SIG-M5 (cell line): Measurements from ENCODE around the gene PLXNA4.

Experiments
- DNase-seq: peaks from one replicate; lab custom pipeline; 2025; lab: John Stamatoyannopoulos, UW

The PLXNA4 gene

DNA sequence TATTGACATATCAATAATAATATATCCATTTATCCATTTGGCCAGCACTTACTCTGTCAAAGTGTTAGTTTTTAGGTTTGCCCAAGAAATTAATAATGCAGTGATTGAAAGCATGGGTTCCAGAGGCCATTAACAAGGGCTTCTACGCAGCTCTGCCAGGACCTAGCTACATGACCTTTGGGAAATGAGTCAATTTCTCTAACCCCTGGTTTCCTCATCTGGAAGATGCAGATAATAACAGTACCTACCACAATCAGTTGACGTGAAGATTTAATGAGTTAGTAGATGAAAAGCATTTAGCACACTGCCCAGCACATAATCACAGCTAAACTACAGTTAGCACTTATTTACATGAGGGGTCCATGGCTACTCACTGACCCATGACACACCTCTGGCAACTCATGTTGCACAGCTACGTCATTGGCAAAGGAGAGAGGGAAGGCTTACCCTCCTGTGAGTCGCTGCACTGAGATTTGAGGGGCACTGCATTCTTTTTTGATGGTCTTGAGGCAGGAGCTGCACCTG, 263.7 kb downstream of the PLXNA4 start:
- no peak for DNase-seq

DNA sequence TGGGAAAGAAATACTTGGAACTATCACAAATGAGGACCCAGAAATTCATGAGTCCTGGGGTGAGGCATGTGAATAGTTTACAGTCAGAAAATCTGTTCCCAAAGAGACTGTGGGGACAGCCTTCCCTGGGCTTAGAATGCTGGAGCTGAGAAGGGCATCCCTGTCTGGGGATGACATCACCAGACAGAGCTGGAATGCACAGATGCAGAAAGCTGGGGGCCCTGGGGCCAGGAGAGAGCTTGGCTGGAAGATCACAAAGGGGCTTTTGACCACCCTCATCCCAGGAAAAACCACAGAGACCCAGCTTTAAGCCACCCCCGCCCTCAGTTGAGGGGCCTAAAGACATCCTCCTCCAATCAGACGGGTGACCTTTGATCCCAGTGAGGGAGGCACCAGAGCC, 264.5 kb downstream of the PLXNA4 start:
- no peak for DNase-seq

DNA sequence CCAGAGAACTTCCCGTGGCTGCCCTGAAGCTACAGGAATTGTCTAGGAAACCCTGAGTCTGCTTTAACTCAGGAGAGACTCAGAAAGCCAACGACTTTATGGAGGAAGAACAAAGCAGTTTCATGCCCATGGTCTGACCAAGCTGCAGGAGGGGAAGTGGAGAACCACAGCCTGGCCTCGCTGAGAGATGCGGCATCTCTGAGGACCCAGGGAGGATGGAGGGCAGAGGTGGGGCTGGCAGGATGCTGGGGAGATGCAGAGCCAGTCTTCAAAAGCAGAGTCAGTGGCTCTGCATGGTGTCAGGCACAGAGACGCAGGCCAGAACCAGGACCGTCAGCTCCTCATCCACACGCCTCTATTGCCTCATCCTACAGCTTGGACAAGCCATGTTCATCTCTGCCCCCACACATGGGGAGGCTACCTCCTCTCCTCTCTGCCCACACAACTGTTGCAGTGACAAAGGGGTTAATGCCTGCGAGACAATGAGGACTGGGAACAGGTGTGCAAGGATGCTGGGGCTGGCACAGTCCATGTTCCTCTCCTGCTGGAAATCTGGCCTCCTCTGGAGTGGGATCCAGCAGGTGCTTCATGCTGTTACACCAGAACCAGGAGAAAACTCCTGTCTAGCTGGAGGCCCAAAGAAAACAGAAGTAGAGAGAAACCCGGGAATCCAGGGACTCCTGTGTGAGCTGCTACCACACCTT, 267.0 kb downstream of the PLXNA4 start:
- no peak for DNase-seq

- DNase-seq, result no peak
Measured at GRCh38 chr7:132307465-132307864, 268.8 kb downstream of the PLXNA4 start.

- DNase-seq, result no peak
Measured at GRCh38 chr7:132300599-132301277, 275.5 kb downstream of the PLXNA4 start.

GRCh38 chr7:132298790-132299189, 277.5 kb downstream of the PLXNA4 start:
- DNase-seq, result no peak

- no peak for DNase-seq
Measured at GRCh38 chr7:132296820-132297219, 279.4 kb downstream of the PLXNA4 start.

DNA sequence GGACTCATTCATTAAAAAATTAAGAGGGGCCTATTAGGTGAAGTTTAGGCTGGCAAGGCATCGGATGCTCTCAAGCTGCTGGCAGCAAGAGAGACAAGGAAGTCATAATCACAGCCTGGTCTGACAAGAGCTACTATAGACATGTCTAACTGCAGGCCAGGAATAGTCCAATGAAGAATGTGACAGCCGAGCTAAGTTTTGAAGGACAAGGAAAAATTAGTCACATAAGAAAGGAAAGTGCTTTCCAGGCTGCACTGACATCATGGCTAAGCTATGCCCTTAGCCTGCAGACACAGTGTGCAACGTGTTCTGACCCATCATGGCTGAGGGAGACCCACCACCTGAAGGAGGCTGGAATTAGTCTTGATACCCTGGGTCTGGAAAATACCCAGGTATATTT, 281.1 kb downstream of the PLXNA4 start:
- no peak for DNase-seq

- DNase-seq, result no peak
Measured at GRCh38 chr7:132292803-132293202, 283.5 kb downstream of the PLXNA4 start.

DNA sequence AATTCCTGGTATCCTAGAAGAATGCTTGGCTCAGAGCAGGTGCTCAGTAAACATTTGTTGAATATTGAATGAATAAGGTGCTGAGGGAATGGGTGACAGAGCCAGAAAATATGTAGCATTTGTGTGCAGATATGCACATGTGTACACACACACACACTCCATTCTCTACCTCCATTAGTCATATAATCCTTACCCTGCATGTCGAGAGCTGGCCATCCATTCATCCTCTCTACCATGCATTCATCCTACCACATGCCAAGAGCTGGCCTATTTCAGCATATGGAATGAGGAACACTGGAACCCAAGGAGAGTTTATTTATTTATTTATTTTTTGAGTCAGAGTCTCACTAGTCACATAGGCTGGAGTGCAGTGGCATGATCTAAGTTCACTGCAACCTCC, 284.8 kb downstream of the PLXNA4 start:
- no peak for DNase-seq

- DNase-seq, result no peak
Measured at GRCh38 chr7:132290021-132290420, 286.2 kb downstream of the PLXNA4 start.

DNA sequence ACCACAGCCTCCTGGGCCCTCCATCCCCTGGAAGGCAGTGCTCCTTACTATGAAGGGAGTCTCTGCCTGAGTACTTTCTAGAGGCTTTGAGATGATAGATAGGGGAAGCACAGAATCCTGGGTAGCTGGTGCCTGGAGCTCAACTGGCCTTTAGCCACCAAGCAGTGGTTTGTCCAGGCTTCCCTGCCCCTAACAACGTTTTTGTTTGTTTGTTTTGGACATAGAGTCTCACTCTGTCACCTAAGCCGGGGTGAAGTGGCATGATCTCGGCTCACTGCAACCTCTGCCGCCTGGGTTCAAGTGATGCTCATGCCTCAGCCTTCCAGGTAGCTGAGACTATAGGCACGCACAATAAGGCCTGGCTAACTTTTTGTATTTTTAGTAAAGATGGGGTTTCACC, 289.4 kb downstream of the PLXNA4 start:
- no peak for DNase-seq

DNA sequence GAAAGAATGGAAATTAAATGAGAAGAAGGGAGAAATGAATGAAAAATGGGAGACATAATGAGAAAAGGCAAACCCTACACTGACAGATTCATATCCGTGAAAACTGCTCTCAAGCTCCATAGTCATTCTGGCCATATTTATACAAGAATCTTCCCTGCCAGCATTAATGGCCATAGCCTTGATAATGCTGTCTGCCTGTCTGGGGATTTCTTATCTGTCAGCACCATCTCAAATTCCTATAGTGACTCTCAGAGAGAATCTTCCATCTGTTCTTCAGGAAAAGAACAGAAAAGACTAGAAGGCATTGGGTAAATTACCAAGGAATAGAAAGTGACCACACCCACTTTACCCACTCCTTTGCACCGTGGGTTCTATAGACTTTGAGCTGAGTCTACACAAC, 295.9 kb downstream of the PLXNA4 start:
- no peak for DNase-seq

GRCh38 chr7:132279718-132280117, 296.6 kb downstream of the PLXNA4 start:
- no peak for DNase-seq

DNA sequence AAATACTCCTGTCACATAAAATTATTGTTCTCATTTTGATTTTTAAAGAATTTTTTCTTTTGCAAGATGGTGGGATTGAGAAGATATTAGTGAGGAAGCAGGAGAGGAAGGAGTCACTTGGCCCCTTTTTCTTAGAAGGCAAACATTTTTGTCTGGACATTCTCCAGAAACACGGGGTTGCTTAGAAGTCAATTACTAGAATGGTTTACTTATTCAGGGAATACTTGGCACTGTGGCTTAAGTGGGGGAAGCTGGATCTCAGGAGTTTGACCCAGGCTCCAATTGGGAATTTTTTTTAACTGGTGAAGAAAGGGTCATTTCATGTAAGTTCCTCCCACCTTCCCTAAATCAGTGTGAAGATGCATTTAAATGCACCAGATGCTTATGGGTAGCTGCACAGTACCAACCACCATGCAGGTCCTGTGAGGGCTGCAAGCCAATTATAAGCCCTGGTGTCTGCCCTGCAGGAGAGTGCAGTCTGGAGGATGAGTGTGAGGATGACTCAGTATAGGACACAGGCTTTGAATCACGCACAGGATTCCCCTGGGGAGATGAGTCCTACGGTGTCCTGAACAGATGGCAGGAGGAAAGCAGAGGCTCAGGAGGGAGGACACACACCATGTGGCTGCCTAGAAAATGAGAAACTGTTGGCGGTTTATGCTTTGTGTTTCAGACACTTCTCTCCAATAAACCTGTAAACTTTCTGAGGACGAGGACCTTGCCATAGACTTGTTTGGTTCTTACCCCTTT, 299.1 kb downstream of the PLXNA4 start:
- DNase-seq, result no peak

GRCh38 chr7:132276234-132276630, 300.0 kb downstream of the PLXNA4 start:
- DNase-seq, result no peak

DNA sequence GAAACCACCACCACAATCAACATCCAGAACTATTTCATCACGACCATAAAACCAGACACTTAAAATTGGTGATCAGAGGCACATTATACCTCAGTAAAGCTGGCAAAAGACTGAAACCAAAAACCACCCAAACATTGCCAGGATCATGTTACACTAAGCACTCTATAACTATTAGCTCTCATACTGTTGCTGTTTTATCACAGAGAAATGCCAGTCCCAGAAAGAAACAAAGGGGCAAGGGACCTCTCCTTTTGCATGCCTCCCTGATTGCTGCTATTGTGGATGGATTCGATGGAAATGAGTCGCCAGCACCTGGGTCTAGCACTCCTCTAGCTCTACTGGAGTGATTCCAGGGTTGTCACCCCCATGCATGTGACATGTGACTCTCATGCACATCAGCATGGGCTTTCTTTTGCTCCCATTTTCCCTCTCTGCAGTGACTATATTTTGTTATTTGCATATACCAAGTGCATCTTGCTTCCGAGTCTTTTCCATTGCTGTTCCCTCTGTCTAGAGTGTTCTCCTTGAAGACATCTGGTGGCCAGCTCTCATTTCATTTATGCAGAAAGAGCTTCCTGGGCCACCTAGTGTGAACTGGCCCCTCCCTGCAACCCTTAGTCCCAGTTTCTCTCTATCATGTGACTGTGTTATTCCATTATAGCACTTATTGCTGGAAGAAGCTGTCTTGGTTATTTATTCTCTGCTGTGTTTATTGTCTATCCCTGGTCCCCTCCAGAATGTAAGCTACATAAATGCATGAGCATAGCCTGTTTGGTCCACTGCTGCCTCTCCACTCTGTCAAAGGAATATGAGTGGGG, 300.6 kb downstream of the PLXNA4 start:
- no peak for DNase-seq

- DNase-seq, result no peak
Measured at GRCh38 chr7:132272763-132273371, 303.4 kb downstream of the PLXNA4 start.

GRCh38 chr7:132270517-132270916, 305.8 kb downstream of the PLXNA4 start:
- no peak for DNase-seq

DNA sequence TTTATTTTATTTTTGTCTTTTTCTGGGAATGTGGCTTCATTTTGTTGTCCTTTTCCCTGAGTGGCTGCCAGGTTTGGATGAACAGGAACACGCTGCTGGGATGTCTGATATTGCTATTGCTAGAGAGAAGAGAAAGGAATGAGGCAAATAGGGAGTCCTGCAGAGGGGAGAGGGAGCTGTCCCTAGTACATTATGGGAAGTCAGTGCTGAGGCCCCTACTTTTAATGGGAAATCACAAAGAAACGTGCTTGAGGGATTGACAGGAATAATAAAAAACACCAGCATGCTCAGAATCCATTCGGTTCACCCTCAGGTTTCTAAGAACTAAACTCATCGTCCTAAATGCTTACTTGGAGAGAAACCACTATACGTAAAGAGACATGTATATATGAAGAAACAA, 306.6 kb downstream of the PLXNA4 start:
- DNase-seq, result no peak

DNA sequence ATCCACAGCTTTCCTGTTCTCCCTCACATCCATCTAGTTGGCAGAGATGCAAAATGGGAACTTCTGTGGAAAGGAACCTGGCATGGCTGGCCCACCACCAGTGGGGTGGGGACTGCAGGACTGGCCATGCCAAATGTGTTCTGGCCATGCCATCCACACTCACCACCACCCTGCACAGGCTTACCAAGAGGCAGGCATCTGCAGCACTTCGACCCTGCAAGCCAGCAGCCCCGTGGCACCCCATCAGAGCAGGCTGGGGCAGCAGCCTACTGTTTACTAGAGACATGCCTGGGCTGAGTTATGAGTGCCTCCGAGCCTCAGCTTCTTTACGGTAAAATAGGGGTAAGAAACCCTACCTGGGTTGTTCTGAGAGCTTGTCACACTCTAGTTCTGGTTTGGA, 313.1 kb downstream of the PLXNA4 start:
- DNase-seq, result no peak

DNA sequence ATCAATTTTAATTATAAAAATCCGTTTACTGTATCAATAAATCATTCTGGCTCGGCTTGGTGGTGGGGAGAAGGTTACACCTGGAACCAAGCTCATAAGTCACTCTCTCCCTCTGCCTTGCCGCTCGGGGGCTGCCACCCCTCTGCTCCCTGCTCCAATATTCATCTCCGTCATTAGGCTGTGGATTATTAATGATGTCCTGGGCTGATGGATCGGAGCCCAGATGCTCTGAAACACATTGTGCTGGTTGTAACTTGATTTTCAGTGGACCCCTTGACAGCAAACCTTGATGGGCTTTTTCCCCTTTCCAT, 314.2 kb downstream of the PLXNA4 start:
- DNase-seq, result no peak
